HEK293T (cell line): ENCODE data around the gene CST8.

ENCODE experiments used
- CTCF ChIA-PET: fragments of 350-600 bp; formaldehyde crosslinking; extraction: SDS; loops from one replicate; lab custom pipeline; 2021; ENCODE audit warnings: antibody characterized with exemption, inconsistent platforms; lab: Yijun Ruan, JAX
- POLR2A ChIA-PET: fragments of 350-600 bp; formaldehyde crosslinking; extraction: SDS; loops from one replicate; lab custom pipeline; 2020; ENCODE audit warnings: antibody characterized with exemption, inconsistent platforms; lab: Yijun Ruan, JAX
- DNase-seq: peaks from one replicate; pipeline ENCODE4 v3.0.0; 2012; ENCODE audit warnings: mixed read lengths; ENCODE audit errors: extremely low spot score
- ARNT ChIP-seq: fragments of 450-650 bp; IDR thresholded peaks from 2 replicates; pipeline ENCODE4 v1.6.1; 2017; ENCODE audit warnings: mild to moderate bottlenecking
- BHLHE40 ChIP-seq: fragments of 450-650 bp; IDR thresholded peaks from 2 replicates; pipeline ENCODE4 v1.6.1; 2016; ENCODE audit warnings: mild to moderate bottlenecking, moderate library complexity, borderline replicate concordance
- CTBP1 ChIP-seq: fragments of 450-650 bp; IDR thresholded peaks from 2 replicates; pipeline ENCODE4 v1.6.1; 2016; ENCODE audit warnings: borderline replicate concordance
- ELF4 ChIP-seq: fragments of 450-650 bp; IDR thresholded peaks from 2 replicates; pipeline ENCODE4 v1.6.1; 2017; ENCODE audit warnings: antibody characterized with exemption
- FOXA1 ChIP-seq: fragments of 450-650 bp; IDR thresholded peaks from 2 replicates; pipeline ENCODE4 v1.6.1; 2016; ENCODE audit warnings: mild to moderate bottlenecking
- FOXK2 ChIP-seq: fragments of 450-650 bp; IDR thresholded peaks from 2 replicates; pipeline ENCODE4 v1.6.1; 2016; ENCODE audit warnings: mild to moderate bottlenecking
- FOXM1 ChIP-seq: fragments of 450-650 bp; IDR thresholded peaks from 2 replicates; pipeline ENCODE4 v1.6.1; 2017; ENCODE audit warnings: mild to moderate bottlenecking, borderline replicate concordance
- HDGF ChIP-seq: fragments of 450-650 bp; IDR thresholded peaks from 2 replicates; pipeline ENCODE4 v1.6.1; 2017; ENCODE audit warnings: antibody characterized with exemption, borderline replicate concordance
- L3MBTL2 ChIP-seq: fragments of 450-650 bp; conservative IDR thresholded peaks from 2 replicates; pipeline ENCODE4 v1.6.1; 2016; ENCODE audit warnings: mild to moderate bottlenecking
- LEF1 ChIP-seq: fragments of 450-650 bp; IDR thresholded peaks from 2 replicates; pipeline ENCODE4 v1.6.1; 2017; ENCODE audit warnings: mild to moderate bottlenecking, borderline replicate concordance
- NFRKB ChIP-seq: fragments of 450-650 bp; IDR thresholded peaks from 2 replicates; pipeline ENCODE4 v1.6.1; 2016; ENCODE audit warnings: mild to moderate bottlenecking, moderate library complexity
- SP1 ChIP-seq: fragments of 450-650 bp; IDR thresholded peaks from 2 replicates; pipeline ENCODE4 v1.6.1; 2017
- SUZ12 ChIP-seq: fragments of 450-650 bp; IDR thresholded peaks from 2 replicates; pipeline ENCODE4 v1.6.1; 2016; ENCODE audit warnings: mild to moderate bottlenecking
- TARDBP ChIP-seq: fragments of 450-650 bp; IDR thresholded peaks from 2 replicates; pipeline ENCODE4 v1.6.1; 2016
- ZNF384 ChIP-seq: fragments of 450-650 bp; IDR thresholded peaks from 2 replicates; pipeline ENCODE4 v1.6.1; 2016
- TF ChIP-seq, protein P1 (sequence below): fragments of 450-650 bp; IDR thresholded peaks from 2 replicates; pipeline ENCODE4 v1.6.1; 2016

CST8 gene

DNA sequence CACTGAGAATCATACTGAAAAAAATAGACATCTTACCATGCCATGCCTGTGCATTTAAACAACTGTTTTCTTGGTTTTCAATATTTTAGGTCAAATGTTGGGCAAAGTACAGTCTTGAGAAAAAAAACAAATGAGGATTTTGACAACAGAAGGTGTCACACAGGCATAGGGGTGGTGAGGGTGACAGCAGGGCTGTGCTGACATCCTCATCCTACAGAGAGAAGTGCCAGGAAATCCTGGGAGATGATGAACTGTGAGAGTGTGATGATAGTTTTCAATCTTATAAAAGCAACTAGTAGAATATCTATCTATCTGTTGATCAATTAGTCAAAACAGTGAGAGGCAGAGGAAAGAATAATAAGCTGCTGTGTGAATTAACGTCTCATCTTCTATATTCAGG, 23.9 kb downstream of the CST8 start:
- ChIA-PET POLR2A (no interaction called here), CTCF (interaction anchor here (0.6 kb wide), 1 partner anchor 424 kb away, joined by 3 read pairs; no protein-coding TSS in a partner anchor)
- DNase-seq, result no peak

DNA sequence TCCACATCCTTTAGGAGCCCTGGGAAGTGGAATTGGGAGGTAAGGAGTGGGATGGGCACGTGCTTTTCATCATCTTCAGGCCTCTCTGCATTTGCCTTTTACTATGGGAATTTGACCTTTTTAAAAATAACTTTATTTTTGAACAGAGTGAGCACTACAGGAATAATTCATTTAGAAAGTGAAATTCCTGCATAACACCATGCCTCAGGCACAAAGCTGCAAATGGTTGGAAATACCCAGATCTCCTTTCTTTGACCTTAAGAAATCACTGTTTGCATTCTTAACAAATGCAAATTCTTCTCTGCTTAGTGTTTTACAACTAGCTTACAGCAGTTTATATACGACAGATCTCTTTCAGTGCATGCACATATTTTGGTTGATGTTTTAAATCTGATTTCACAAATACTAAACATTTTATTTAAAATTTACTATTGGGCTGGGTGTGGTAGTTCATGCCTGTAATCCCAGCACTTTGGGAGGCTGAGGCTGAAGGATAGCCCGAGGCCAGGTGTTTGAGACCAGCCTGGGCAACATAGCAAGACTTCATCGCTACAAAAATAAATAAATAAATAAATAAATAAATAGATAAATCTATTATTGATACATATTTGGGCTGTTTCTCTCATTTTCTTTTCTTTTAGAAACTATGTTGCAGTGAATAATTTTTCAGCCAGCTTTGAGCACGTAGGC, 24.5 kb downstream of the CST8 start:
- no peak for DNase-seq
- POLR2A ChIA-PET, result no interaction called here
- CTCF ChIA-PET, result no interaction called here
- TF ChIP-seq L3MBTL2 (no peak), ARNT (no peak), FOXM1 (no peak), ELF4 (no peak), SP1 (no peak), SUZ12 (no peak), TARDBP (no peak), CTBP1 (no peak), FOXK2 (no peak), NFRKB (no peak), LEF1 (no peak), BHLHE40 (no peak)

More for the DNA sequence above, 23.9 kb downstream of the CST8 start:
- TF ChIP-seq BHLHE40 (no peak), FOXA1 (no peak), TARDBP (no peak), ARNT (no peak), FOXM1 (no peak), NFRKB (no peak)

DNA sequence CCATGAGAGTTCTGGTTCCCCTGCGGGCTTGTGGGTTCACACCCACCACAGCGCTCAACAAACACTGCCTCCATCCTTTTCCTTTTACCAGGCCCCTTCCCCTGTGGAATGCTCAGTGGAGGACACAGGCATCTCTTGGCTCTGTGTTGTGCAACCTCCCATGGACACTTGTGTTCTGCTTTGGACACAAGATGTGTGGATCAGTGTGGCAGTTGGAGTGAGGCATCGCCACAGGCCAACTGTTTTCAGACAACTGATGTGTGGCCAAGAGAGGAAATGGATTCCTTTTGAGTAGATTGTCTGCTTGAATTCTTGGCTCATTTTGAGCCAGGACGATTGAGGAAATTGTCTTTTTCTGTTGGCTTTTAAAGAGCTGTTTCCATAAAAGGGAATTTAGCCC, 26.8 kb downstream of the CST8 start:
- POLR2A ChIA-PET, result no interaction called here
- CTCF ChIA-PET, result no interaction called here
- no peak for TF ChIP-seq SUZ12
- no peak for TF ChIP-seq FOXM1
- TF ChIP-seq L3MBTL2, result no peak
- no peak for TF ChIP-seq ELF4
- TF ChIP-seq, protein P1, sequence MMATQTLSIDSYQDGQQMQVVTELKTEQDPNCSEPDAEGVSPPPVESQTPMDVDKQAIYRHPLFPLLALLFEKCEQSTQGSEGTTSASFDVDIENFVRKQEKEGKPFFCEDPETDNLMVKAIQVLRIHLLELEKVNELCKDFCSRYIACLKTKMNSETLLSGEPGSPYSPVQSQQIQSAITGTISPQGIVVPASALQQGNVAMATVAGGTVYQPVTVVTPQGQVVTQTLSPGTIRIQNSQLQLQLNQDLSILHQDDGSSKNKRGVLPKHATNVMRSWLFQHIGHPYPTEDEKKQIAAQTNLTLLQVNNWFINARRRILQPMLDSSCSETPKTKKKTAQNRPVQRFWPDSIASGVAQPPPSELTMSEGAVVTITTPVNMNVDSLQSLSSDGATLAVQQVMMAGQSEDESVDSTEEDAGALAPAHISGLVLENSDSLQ, result no peak
- no peak for TF ChIP-seq LEF1
- no peak for TF ChIP-seq NFRKB
- no peak for TF ChIP-seq FOXK2
- no peak for TF ChIP-seq SP1
- no peak for DNase-seq

DNA sequence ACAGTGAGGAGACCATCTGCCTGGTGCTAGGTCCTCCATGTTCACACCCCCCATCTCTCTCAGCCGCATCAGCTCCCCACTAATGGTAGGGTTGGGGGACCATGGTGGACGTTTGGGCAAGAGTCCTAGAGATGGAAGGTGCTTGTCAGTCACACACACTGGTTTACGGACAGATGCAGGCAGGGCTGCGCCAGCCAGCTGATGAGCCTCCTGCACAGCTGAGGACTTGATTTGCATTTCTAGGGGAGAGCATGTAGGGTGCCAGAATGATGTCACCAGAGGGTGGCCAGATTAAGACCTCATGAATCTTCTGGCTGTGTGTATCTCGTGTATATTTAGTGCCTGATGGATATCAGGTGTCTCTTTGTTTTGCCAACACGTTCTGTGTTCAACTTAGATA, 28.6 kb downstream of the CST8 start:
- TF ChIP-seq L3MBTL2 (no peak), CTBP1 (no peak), BHLHE40 (no peak), FOXA1 (no peak), HDGF (no peak)
- ChIA-PET POLR2A (no interaction called here), CTCF (no interaction called here)
- no peak for DNase-seq

DNA sequence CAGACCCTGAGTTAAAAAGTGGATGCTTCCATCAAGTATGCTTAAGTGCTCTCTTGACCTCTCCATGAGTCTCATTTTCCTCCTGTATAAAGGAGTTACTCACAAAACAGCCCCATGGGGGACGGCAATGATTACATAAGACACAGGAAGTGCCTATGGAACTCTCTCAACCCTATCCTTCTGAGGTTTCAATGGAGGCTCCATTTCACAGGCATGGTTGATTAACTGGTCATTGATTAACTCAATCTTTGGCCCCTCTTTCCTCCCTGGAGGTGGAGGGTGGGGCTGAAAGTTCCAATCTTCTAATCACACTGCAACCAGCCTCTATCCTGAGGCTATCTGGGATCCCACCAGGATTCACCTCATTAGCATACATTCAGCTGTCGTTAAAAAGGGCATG, 29.3 kb downstream of the CST8 start:
- POLR2A ChIA-PET, result no interaction called here
- DNase-seq, result no peak
- TF ChIP-seq NFRKB (no peak), L3MBTL2 (no peak), TARDBP (no peak), LEF1 (no peak), BHLHE40 (no peak), FOXK2 (no peak), SUZ12 (no peak), ZNF384 (no peak), FOXM1 (no peak), ARNT (no peak), SP1 (no peak), CTBP1 (no peak), ELF4 (no peak), HDGF (no peak), FOXA1 (no peak)
- TF ChIP-seq, protein P1, result no peak
- CTCF ChIA-PET, result no interaction called here

DNA sequence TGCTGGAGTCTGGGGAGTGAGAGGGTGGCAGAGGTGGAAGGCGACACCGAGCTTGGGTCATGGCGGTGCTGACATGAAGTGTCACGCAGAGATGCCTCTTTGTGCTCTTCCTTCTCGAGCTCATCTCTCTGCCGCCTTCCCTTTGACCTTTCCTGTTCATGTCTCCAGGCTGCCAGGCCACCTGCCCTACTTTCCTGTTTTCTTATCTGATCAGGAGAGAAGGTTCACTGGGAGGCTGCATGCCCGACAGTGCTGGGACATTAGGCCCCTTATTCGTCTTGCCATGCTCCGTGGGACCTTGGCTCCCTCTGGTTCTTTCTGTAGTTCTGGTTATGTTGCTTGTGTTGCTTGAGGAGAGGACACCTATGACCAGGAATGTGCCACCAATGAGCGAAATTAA, 33.2 kb downstream of the CST8 start:
- CTCF ChIA-PET, result no interaction called here
- TF ChIP-seq TARDBP (no peak), ARNT (no peak)
- TF ChIP-seq, protein P1, result no peak
- no peak for DNase-seq
- POLR2A ChIA-PET, result no interaction called here

DNA sequence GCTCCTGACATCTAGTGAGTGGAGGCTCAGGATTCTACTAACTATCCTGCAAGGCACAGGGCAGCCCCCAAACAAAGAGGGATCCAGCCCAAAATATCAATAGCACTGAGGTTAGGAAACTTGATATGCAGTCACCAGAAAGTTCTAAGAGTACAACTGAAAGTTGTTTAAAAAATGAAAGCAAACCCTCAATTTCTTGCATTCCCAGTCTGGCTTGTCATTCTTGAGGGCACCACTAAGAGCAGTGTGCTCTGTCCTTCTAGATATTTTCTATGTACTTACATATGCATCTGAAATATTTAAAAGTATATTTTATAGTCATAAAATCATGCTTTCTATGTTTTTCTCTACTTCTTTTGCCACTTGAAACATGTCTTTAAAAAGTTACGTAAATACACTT, 35.9 kb downstream of the CST8 start:
- no peak for DNase-seq
- ChIA-PET CTCF (no interaction called here), POLR2A (no interaction called here)
- TF ChIP-seq ZNF384 (no peak), FOXK2 (no peak), SP1 (no peak)
